H9 (cell line): Measurements from ENCODE around the gene SLC25A26. TPM values are rescaled to one million over a fixed set of nuclear protein-coding genes. Genes with fewer than 3 reads are reported as not detected.

Experiments used
- DNase-seq: peaks from one replicate; pipeline ENCODE4 v3.0.0-alpha.2; 2017
- H2AFZ ChIP-seq: one replicate; pipeline ENCODE4 v1.6.1; 2013; ENCODE audit warnings: mild to moderate bottlenecking, low read length, control low read depth, moderate library complexity
- H2AK5ac ChIP-seq: 2 replicates; pipeline ENCODE4 v1.6.1; 2013; ENCODE audit warnings: low read length, control low read depth, mixed read lengths; ENCODE audit not compliant: insufficient read length
- H2BK120ac ChIP-seq: one replicate; pipeline ENCODE4 v1.6.1; 2013; ENCODE audit warnings: low read depth, mild to moderate bottlenecking, low read length, control low read depth, inconsistent platforms; ENCODE audit not compliant: poor library complexity, severe bottlenecking
- H2BK12ac ChIP-seq: 2 replicates; pipeline ENCODE4 v1.6.1; 2013; ENCODE audit warnings: low read length, control low read depth, mixed read lengths, low read depth; ENCODE audit not compliant: insufficient read length
- H2BK15ac ChIP-seq: 2 replicates; pipeline ENCODE4 v1.6.1; 2013; ENCODE audit warnings: low read depth, low read length, control low read depth
- H2BK20ac ChIP-seq: one replicate; pipeline ENCODE4 v1.6.1; 2013; ENCODE audit warnings: low read depth, mild to moderate bottlenecking, low read length, control low read depth, inconsistent platforms; ENCODE audit not compliant: poor library complexity, severe bottlenecking
- H2BK5ac ChIP-seq: 2 replicates; pipeline ENCODE4 v1.6.1; 2013; ENCODE audit warnings: low read length, control low read depth, mixed read lengths; ENCODE audit not compliant: insufficient read length
- H3K14ac ChIP-seq: 2 replicates; pipeline ENCODE4 v1.6.1; 2013; ENCODE audit warnings: low read length, control low read depth; ENCODE audit not compliant: insufficient read depth
- H3K18ac ChIP-seq: 2 replicates; pipeline ENCODE4 v1.6.1; 2013; ENCODE audit warnings: low read depth, mild to moderate bottlenecking, mixed read lengths, low read length, control low read depth; ENCODE audit not compliant: insufficient read length
- H3K23ac ChIP-seq: 2 replicates; pipeline ENCODE4 v1.6.1; 2013; ENCODE audit warnings: low read length, control low read depth, mixed read lengths, low read depth; ENCODE audit not compliant: insufficient read length
- H3K23me2 ChIP-seq: 2 replicates; pipeline ENCODE4 v1.6.1; 2013; ENCODE audit warnings: low read depth, mild to moderate bottlenecking, mixed read lengths, low read length, control low read depth; ENCODE audit not compliant: insufficient read length, poor library complexity, severe bottlenecking
- H3K27ac ChIP-seq: 2 replicates; pipeline ENCODE4 v1.5.1; 2013; ENCODE audit warnings: low read length, control low read depth, mixed read lengths, low read depth; ENCODE audit not compliant: insufficient read length
- H3K27me3 ChIP-seq: 2 replicates; pipeline ENCODE4 v1.6.1; 2013; ENCODE audit warnings: low read length, control low read depth, inconsistent platforms; ENCODE audit not compliant: insufficient read depth
- H3K4ac ChIP-seq: 2 replicates; pipeline ENCODE4 v1.6.1; 2013; ENCODE audit warnings: low read depth, mild to moderate bottlenecking, control low read depth, inconsistent platforms, low read length, moderate library complexity
- H3K4me1 ChIP-seq: 2 replicates; pipeline ENCODE4 v1.6.1; 2013; ENCODE audit warnings: low read length, control low read depth, inconsistent platforms; ENCODE audit not compliant: insufficient read depth
- H3K4me2 ChIP-seq: 2 replicates; pipeline ENCODE4 v1.6.1; 2013; ENCODE audit warnings: low read length, control low read depth, mixed read lengths; ENCODE audit not compliant: insufficient read length, insufficient read depth
- H3K56ac ChIP-seq: 2 replicates; pipeline ENCODE4 v1.6.1; 2013; ENCODE audit warnings: low read depth, mild to moderate bottlenecking, mixed read lengths, low read length, control low read depth; ENCODE audit not compliant: insufficient read length
- H3K79me1 ChIP-seq: 2 replicates; pipeline ENCODE4 v1.6.1; 2013; ENCODE audit warnings: low read depth, mild to moderate bottlenecking, moderate library complexity, low read length, control low read depth, inconsistent platforms; ENCODE audit not compliant: insufficient read depth, poor library complexity, severe bottlenecking
- H3K79me2 ChIP-seq: 2 replicates; pipeline ENCODE4 v1.6.1; 2013; ENCODE audit warnings: low read length, control low read depth, inconsistent platforms; ENCODE audit not compliant: insufficient read depth
- H3K9ac ChIP-seq: 2 replicates; pipeline ENCODE4 v1.6.1; 2013; ENCODE audit warnings: low read length, control low read depth, mixed read lengths; ENCODE audit not compliant: insufficient read length; ENCODE audit errors: extremely low read depth
- H3K9me3 ChIP-seq: one replicate; pipeline ENCODE4 v1.6.1; 2013; ENCODE audit warnings: low read depth, low read length, inconsistent platforms; ENCODE audit not compliant: control insufficient read depth
- H3T11ph ChIP-seq: one replicate; pipeline ENCODE4 v1.6.1; 2013; ENCODE audit warnings: mild to moderate bottlenecking, low read length, control low read depth, inconsistent platforms
- H4K20me1 ChIP-seq: one replicate; pipeline ENCODE4 v1.6.1; 2013; ENCODE audit not compliant: control insufficient read depth, insufficient read length, insufficient read depth
- H4K5ac ChIP-seq: 2 replicates; pipeline ENCODE4 v1.6.1; 2013; ENCODE audit warnings: low read depth, mild to moderate bottlenecking, mixed read lengths, low read length, control low read depth; ENCODE audit not compliant: insufficient read length
- H4K8ac ChIP-seq: replicated peaks from 2 replicates; pipeline ENCODE4 v1.6.1; 2013; ENCODE audit warnings: low read length, control low read depth, mixed read lengths, low read depth; ENCODE audit not compliant: insufficient read length
- H4K91ac ChIP-seq: 2 replicates; pipeline ENCODE4 v1.6.1; 2013; ENCODE audit warnings: low read depth, mild to moderate bottlenecking, moderate library complexity, mixed read lengths, low read length, control low read depth; ENCODE audit not compliant: insufficient read length
- H3K27ac Mint-ChIP-seq, 3 experiments: 2 replicates in 2 of 3; 3 replicates in 1 of 3; pipeline ENCODE4 v1.8.0; 2020 to 2021; ENCODE audit warnings: mixed read lengths in 3 of 3, mild to moderate bottlenecking in 1 of 3, moderate library complexity in 1 of 3
- H3K27me3 Mint-ChIP-seq: 2 replicates; pipeline ENCODE4 v1.8.0; 2021; ENCODE audit warnings: low read depth, mild to moderate bottlenecking, moderate library complexity, mixed read lengths
- H3K36me3 Mint-ChIP-seq, 3 experiments: 2 replicates in 2 of 3; 3 replicates in 1 of 3; pipeline ENCODE4 v1.8.0; 2020 to 2021; ENCODE audit warnings: low read depth in 3 of 3, mixed read lengths in 3 of 3; ENCODE audit not compliant: insufficient read depth in 1 of 3
- H3K4me1 Mint-ChIP-seq, 2 experiments: 2 replicates each; pipeline ENCODE4 v1.8.0; 2020; ENCODE audit warnings: mixed read lengths in 2 of 2
- H3K4me3 Mint-ChIP-seq, 2 experiments: 2 replicates in 1 of 2; 3 replicates in 1 of 2; pipeline ENCODE4 v1.8.0; 2020 to 2021; ENCODE audit warnings: mild to moderate bottlenecking in 2 of 2, mixed read lengths in 2 of 2, moderate library complexity in 1 of 2
- H3K9me3 Mint-ChIP-seq, 2 experiments: 2 replicates in 1 of 2; 3 replicates in 1 of 2; pipeline ENCODE4 v1.8.0; 2020; ENCODE audit warnings: mild to moderate bottlenecking in 2 of 2, mixed read lengths in 2 of 2, moderate library complexity in 1 of 2
- CTCF ChIP-seq: fragments of 200-600 bp; sonication (generic); conservative IDR thresholded peaks from 3 replicates; pipeline ENCODE4 v1.8.0; 2021; ENCODE audit warnings: antibody characterized with exemption, mild to moderate bottlenecking
- WGBS: extraction: QIAGEN DNeasy Blood & Tissue Kit; methylation state at CpG from one replicate; pipeline ENCODE4 v1.1.7; 2013; ENCODE audit warnings: missing lambda C conversion rate, low lambda C conversion rate, mixed read lengths; ENCODE audit not compliant: insufficient read length; ENCODE audit errors: extremely low coverage; 5-methylcytosine and 5-hydroxymethylcytosine counted together
- total RNA-seq: library from RNA; stranded (reverse); gene quantifications from 2 replicates; pipeline ENCODE4 v1.2.1, GENCODE V29; 2021

The SLC25A26 gene
- total RNA-seq, 1 experiment from 2014 or later = 30.2 TPM

- Mint-ChIP-seq H3K27me3 (no peaks in the 10 kb centered on the region), H3K27ac (no peak overlapping the region), H3K36me3 (no peaks in the 10 kb centered on the region; a peak in 2 of 7 replicates), H3K9me3 (no peaks in the 10 kb centered on the region), H3K4me3 (no peak overlapping the region), H3K4me1 (no peaks in the 10 kb centered on the region)
- no peak overlapping the region for H4K8ac ChIP-seq
- H3K4me2 ChIP-seq = no peak overlapping the region
- no peak for TF ChIP-seq CTCF
- no peaks in the 10 kb centered on the region for H3K79me2 ChIP-seq
- WGBS = no CpG with 5 or more reads among the region's 3 CpGs
- no peak overlapping the region for H3K27ac ChIP-seq
- H2BK20ac ChIP-seq = no peak overlapping the region
- no peak overlapping the region for H4K5ac ChIP-seq
- no peak overlapping the region for H2AFZ ChIP-seq
- H4K20me1 ChIP-seq = no peaks in the 10 kb centered on the region
- H3K27me3 ChIP-seq = no peaks in the 10 kb centered on the region
- H3K4me1 ChIP-seq = no peaks in the 10 kb centered on the region; the same call in 1 of the 2 replicates
- no peak overlapping the region for H3K23ac ChIP-seq
- H2BK120ac ChIP-seq = no peak overlapping the region
- no peaks in the 10 kb centered on the region for H3K79me1 ChIP-seq
- no peak overlapping the region for H2BK15ac ChIP-seq
- no peak overlapping the region for H3K18ac ChIP-seq
- DNase-seq = no peak
- no peak overlapping the region for H2AK5ac ChIP-seq
- H2BK5ac ChIP-seq = no peak overlapping the region
- no peaks in the 10 kb centered on the region for H3K9me3 ChIP-seq
- H2BK12ac ChIP-seq = no peak overlapping the region
- H3K56ac ChIP-seq = no peak overlapping the region
- H3K4ac ChIP-seq = no peak overlapping the region
- H3K14ac ChIP-seq = no peak overlapping the region
- H3K9ac ChIP-seq = no peak overlapping the region
- H4K91ac ChIP-seq = no peak overlapping the region
- no peak overlapping the region for H3T11ph ChIP-seq
- H3K23me2 ChIP-seq = no peaks in the 10 kb centered on the region
Observed at GRCh38 chr3:66255865-66256264, 35.1 kb downstream of the SLC25A26 start.
